ENCODE results near the gene POLR2I. TPM values are rescaled to one million over a fixed set of nuclear protein-coding genes. Genes with fewer than 3 reads are reported as not detected.

POLR2I gene
- total and polyA plus RNA-seq, 7 donors: 39.9 to 118 (median 72.8) TPM

- intact Hi-C loops (cut with DNase I): no loop called here
- 94 to 95% methylated on average over 6 of the region's 6 CpGs for WGBS, 2 donors
- no peaks in the 10 kb centered on the region for H3K9me3 ChIP-seq
- H3K27me3 ChIP-seq: no peaks in the 10 kb centered on the region
- H3K27ac ChIP-seq: no peak overlapping the region
- H3K36me3 ChIP-seq: peaks cover 0 to 23% (median 1%) of the 10 kb centered on the region in 4 donors
- no peaks in the 10 kb centered on the region for H3K4me1 ChIP-seq
- DNase-seq: no peak
- no peak for TF ChIP-seq EP300 (IDR thresholded peaks at IDR 0.05)
- no peak overlapping the region for H3K4me3 ChIP-seq
Observed at GRCh38 chr19:36106441-36106840, 8.2 kb downstream of the POLR2I start.

GRCh38 chr19:36103842-36104552 is 10.7 kb downstream of the POLR2I start:
- intact Hi-C loops (cut with DNase I): no loop called here
- DNase-seq: no peak
- WGBS, 2 donors: 94 to 95% methylated on average over 12 of the region's 12 CpGs
- Histone ChIP-seq H3K27ac (no peak overlapping the region), H3K27me3 (no peaks in the 10 kb centered on the region), H3K4me1 (no peaks in the 10 kb centered on the region), H3K9me3 (no peaks in the 10 kb centered on the region), H3K36me3 (peaks cover 0 to 11% (median 0%) of the 10 kb centered on the region in 4 donors), H3K4me3 (no peak overlapping the region)
- TF ChIP-seq EP300 (IDR thresholded peaks at IDR 0.05) (no peak), CTCF (IDR thresholded peaks at IDR 0.05) (no peak), POLR2A (IDR thresholded peaks at IDR 0.05) (no peak), POLR2AphosphoS5 (IDR thresholded peaks at IDR 0.05) (no peak)

GRCh38 chr19:36103040-36103626 is 11.5 kb downstream of the POLR2I start:
- TF ChIP-seq CTCF (IDR thresholded peaks at IDR 0.05): no peak
- no peak for TF ChIP-seq EP300 (IDR thresholded peaks at IDR 0.05)
- no peak for TF ChIP-seq POLR2A (IDR thresholded peaks at IDR 0.05)
- no peak for TF ChIP-seq POLR2AphosphoS5 (IDR thresholded peaks at IDR 0.05)
- Histone ChIP-seq H3K36me3 (peaks cover 0 to 6% (median 0%) of the 10 kb centered on the region in 4 donors), H3K27me3 (no peaks in the 10 kb centered on the region), H3K9me3 (no peaks in the 10 kb centered on the region), H3K4me3 (no peak overlapping the region), H3K4me1 (no peaks in the 10 kb centered on the region), H3K27ac (no peak overlapping the region)
- intact Hi-C loops (cut with DNase I): no loop called here
- no peak for DNase-seq
- WGBS, 2 donors: 92 to 94% methylated on average over 24 of the region's 24 CpGs

- 91 to 94% methylated on average over 27 of the region's 27 CpGs for WGBS, 2 donors
- no peak overlapping the region for H3K27ac ChIP-seq
- no peaks in the 10 kb centered on the region for H3K27me3 ChIP-seq
Observed at GRCh38 chr19:36101550-36102327, 12.9 kb downstream of the POLR2I start.

More at GRCh38 chr19:36101550-36102327, 12.9 kb downstream of the POLR2I start:
- Histone ChIP-seq H3K36me3 (peaks cover 0 to under 1% (median 0%) of the 10 kb centered on the region in 4 donors), H3K4me1 (no peaks in the 10 kb centered on the region), H3K9me3 (no peaks in the 10 kb centered on the region), H3K4me3 (no peak overlapping the region)
- TF ChIP-seq POLR2AphosphoS5 (IDR thresholded peaks at IDR 0.05) (no peak), POLR2A (IDR thresholded peaks at IDR 0.05) (no peak), EP300 (IDR thresholded peaks at IDR 0.05) (no peak), CTCF (IDR thresholded peaks at IDR 0.05) (no peak)
- DNase-seq: no peak
- intact Hi-C loops (cut with DNase I): no loop called here

All from sigmoid colon (tissue), 7 donors.